SK-N-SH (cell line): ENCODE results near the gene CD3D.

ENCODE experiments used
- EP300 ChIP-seq, 2 experiments: IDR thresholded peaks; 2 replicates each; pipeline versions ENCODE4 v1.4.0 to v1.6.1; 2012; ENCODE audit warnings: borderline replicate concordance in 1 of 2, low read depth in 1 of 2, low read length in 1 of 2
- EZH2phosphoT487 ChIP-seq: fragments of 200-600 bp; sonication (generic); IDR thresholded peaks from 2 replicates; pipeline ENCODE4 v1.6.1; 2017; ENCODE audit warnings: low read depth, mixed run types, mild to moderate bottlenecking, antibody characterized with exemption, moderate library complexity, borderline replicate concordance
- GABPA ChIP-seq: IDR thresholded peaks from 2 replicates; pipeline ENCODE4 v1.4.0; 2012; ENCODE audit warnings: low read depth, mild to moderate bottlenecking
- JUND ChIP-seq: IDR thresholded peaks from 2 replicates; pipeline ENCODE4 v1.4.0; 2012
- POLR2AphosphoS5 ChIP-seq: IDR thresholded peaks from 2 replicates; pipeline ENCODE4 v1.6.1; 2012; ENCODE audit warnings: low read depth, low read length
- SIN3A ChIP-seq: IDR thresholded peaks from 2 replicates; pipeline ENCODE4 v1.6.1; 2012; ENCODE audit warnings: low read depth, mild to moderate bottlenecking, low read length, moderate library complexity, borderline replicate concordance
- SMC3 ChIP-seq: IDR thresholded peaks from 2 replicates; pipeline ENCODE4 v1.6.1; 2012; ENCODE audit warnings: low read depth, low read length, improper control_type of control experiment
- TAF1 ChIP-seq: IDR thresholded peaks from 2 replicates; pipeline ENCODE4 v1.6.1; 2012; ENCODE audit warnings: low read depth, mild to moderate bottlenecking, low read length, moderate library complexity, borderline replicate concordance
- TEAD4 ChIP-seq: IDR thresholded peaks from 2 replicates; pipeline ENCODE4 v1.4.0; 2012; ENCODE audit warnings: mild to moderate bottlenecking, borderline replicate concordance; ENCODE audit not compliant: insufficient read depth
- TF ChIP-seq, protein P1 (sequence below): fragments of 200-600 bp; sonication (generic); IDR thresholded peaks from 2 replicates; pipeline ENCODE4 v1.6.1; 2017; ENCODE audit warnings: antibody characterized with exemption, mild to moderate bottlenecking, moderate library complexity
- TF ChIP-seq, protein P2 (sequence below): fragments of 150-350 bp; IDR thresholded peaks from 2 replicates; pipeline ENCODE4 v1.6.1; 2016; ENCODE audit warnings: mild to moderate bottlenecking, low read depth, low read length
- TF ChIP-seq, protein P3 (sequence below): IDR thresholded peaks from 2 replicates; pipeline ENCODE4 v1.6.1; 2012; ENCODE audit warnings: mild to moderate bottlenecking, low read depth, low read length, moderate library complexity
- TF ChIP-seq, protein P4 (sequence below): fragments of 150-350 bp; IDR thresholded peaks from 2 replicates; pipeline ENCODE4 v1.6.1; 2017; ENCODE audit warnings: antibody characterized with exemption, low read length, low read depth, borderline replicate concordance

DNA sequence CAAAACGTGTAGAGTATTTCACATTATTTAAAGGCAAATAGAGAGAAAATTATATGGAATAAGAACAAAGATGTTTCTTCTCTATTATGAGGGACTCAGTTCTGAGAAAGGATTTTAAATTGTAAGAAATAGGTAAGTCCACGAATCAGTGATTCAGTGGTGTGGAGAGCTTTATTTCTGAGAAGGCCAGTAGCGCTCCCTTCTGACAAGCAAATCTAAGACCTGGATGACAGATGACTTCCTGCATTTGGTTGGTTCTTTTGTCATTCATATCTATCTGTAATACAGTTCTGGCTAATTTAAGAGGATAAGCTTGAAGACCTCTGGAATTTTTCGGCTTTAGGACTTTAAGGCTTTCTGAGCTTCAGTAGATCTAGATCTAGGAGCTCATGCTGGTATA lies 31.0 kb downstream of the CD3D start:
- TF ChIP-seq, protein P1, sequence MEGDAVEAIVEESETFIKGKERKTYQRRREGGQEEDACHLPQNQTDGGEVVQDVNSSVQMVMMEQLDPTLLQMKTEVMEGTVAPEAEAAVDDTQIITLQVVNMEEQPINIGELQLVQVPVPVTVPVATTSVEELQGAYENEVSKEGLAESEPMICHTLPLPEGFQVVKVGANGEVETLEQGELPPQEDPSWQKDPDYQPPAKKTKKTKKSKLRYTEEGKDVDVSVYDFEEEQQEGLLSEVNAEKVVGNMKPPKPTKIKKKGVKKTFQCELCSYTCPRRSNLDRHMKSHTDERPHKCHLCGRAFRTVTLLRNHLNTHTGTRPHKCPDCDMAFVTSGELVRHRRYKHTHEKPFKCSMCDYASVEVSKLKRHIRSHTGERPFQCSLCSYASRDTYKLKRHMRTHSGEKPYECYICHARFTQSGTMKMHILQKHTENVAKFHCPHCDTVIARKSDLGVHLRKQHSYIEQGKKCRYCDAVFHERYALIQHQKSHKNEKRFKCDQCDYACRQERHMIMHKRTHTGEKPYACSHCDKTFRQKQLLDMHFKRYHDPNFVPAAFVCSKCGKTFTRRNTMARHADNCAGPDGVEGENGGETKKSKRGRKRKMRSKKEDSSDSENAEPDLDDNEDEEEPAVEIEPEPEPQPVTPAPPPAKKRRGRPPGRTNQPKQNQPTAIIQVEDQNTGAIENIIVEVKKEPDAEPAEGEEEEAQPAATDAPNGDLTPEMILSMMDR: no peak
- no peak for TF ChIP-seq TAF1
- no peak for TF ChIP-seq SIN3A
- TF ChIP-seq GABPA: no peak
- no peak for TF ChIP-seq EZH2phosphoT487
- TF ChIP-seq, protein P2, sequence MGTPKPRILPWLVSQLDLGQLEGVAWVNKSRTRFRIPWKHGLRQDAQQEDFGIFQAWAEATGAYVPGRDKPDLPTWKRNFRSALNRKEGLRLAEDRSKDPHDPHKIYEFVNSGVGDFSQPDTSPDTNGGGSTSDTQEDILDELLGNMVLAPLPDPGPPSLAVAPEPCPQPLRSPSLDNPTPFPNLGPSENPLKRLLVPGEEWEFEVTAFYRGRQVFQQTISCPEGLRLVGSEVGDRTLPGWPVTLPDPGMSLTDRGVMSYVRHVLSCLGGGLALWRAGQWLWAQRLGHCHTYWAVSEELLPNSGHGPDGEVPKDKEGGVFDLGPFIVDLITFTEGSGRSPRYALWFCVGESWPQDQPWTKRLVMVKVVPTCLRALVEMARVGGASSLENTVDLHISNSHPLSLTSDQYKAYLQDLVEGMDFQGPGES: no peak
- TF ChIP-seq, protein P3, sequence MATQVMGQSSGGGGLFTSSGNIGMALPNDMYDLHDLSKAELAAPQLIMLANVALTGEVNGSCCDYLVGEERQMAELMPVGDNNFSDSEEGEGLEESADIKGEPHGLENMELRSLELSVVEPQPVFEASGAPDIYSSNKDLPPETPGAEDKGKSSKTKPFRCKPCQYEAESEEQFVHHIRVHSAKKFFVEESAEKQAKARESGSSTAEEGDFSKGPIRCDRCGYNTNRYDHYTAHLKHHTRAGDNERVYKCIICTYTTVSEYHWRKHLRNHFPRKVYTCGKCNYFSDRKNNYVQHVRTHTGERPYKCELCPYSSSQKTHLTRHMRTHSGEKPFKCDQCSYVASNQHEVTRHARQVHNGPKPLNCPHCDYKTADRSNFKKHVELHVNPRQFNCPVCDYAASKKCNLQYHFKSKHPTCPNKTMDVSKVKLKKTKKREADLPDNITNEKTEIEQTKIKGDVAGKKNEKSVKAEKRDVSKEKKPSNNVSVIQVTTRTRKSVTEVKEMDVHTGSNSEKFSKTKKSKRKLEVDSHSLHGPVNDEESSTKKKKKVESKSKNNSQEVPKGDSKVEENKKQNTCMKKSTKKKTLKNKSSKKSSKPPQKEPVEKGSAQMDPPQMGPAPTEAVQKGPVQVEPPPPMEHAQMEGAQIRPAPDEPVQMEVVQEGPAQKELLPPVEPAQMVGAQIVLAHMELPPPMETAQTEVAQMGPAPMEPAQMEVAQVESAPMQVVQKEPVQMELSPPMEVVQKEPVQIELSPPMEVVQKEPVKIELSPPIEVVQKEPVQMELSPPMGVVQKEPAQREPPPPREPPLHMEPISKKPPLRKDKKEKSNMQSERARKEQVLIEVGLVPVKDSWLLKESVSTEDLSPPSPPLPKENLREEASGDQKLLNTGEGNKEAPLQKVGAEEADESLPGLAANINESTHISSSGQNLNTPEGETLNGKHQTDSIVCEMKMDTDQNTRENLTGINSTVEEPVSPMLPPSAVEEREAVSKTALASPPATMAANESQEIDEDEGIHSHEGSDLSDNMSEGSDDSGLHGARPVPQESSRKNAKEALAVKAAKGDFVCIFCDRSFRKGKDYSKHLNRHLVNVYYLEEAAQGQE: no peak
- TF ChIP-seq POLR2AphosphoS5: no peak
- no peak for TF ChIP-seq EP300 (IDR thresholded peaks at IDR 0.05; ENCODE audit: borderline replicate concordance in 1 of 2, low read depth in 1 of 2, low read length in 1 of 2)
- TF ChIP-seq, protein P4, sequence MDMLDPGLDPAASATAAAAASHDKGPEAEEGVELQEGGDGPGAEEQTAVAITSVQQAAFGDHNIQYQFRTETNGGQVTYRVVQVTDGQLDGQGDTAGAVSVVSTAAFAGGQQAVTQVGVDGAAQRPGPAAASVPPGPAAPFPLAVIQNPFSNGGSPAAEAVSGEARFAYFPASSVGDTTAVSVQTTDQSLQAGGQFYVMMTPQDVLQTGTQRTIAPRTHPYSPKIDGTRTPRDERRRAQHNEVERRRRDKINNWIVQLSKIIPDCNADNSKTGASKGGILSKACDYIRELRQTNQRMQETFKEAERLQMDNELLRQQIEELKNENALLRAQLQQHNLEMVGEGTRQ: no peak
- TF ChIP-seq SMC3: no peak
- TF ChIP-seq JUND: no peak
- TF ChIP-seq TEAD4: no peak
